IMR-90 (cell line): ENCODE data around the gene SRBD1. TPM values are rescaled to one million over a fixed set of nuclear protein-coding genes. Genes with fewer than 3 reads are reported as not detected.

Experiments
- ATAC-seq: fragments of 200-7000 bp; cut with Tn5 transposase; 2 replicates; pipeline ENCODE4 v1.9.1; 2020; ENCODE audit warnings: low read depth, mild to moderate bottlenecking, moderate library complexity
- BruUV-seq: library from RNA; stranded (reverse); fragments of 400-500 nt; replicated peaks from 2 replicates; lab custom pipeline; 2021; lab: Mats Ljungman, UMichigan
- CTCF ChIA-PET: fragments of 300-600 bp; formaldehyde crosslinking; extraction: SDS; loops from one replicate; lab custom pipeline; 2021; ENCODE audit warnings: antibody characterized with exemption; lab: Yijun Ruan, JAX
- POLR2A ChIA-PET: fragments of 300-600 bp; sonication (Branson Sonifier 250); formaldehyde crosslinking; loops from one replicate; lab custom pipeline; 2022; ENCODE audit warnings: antibody characterized with exemption; ENCODE audit not compliant: unreplicated experiment; lab: Charles Lee
- DNase-seq: peaks from one replicate; pipeline ENCODE4 v3.0.0; 2013
- H2AFZ ChIP-seq: replicated peaks from 2 replicates; pipeline ENCODE3; 2013; ENCODE audit warnings: low read length, mild to moderate bottlenecking; ENCODE audit not compliant: poor library complexity
- H2AK5ac ChIP-seq: 2 replicates; pipeline ENCODE4 v1.6.1; 2013; ENCODE audit warnings: low read depth, low read length, inconsistent platforms
- H2AK9ac ChIP-seq: replicated peaks from 2 replicates; pipeline ENCODE3; 2013; ENCODE audit warnings: mild to moderate bottlenecking, low read depth, low read length, moderate library complexity; ENCODE audit not compliant: poor library complexity
- H2BK120ac ChIP-seq: 2 replicates; pipeline ENCODE4 v1.6.1; 2013; ENCODE audit warnings: low read depth, low read length, inconsistent platforms
- H2BK15ac ChIP-seq: 3 replicates; pipeline ENCODE4 v1.6.1; 2013; ENCODE audit warnings: low read depth, low read length, inconsistent platforms
- H2BK20ac ChIP-seq: 2 replicates; pipeline ENCODE4 v1.6.1; 2013; ENCODE audit warnings: low read depth, mild to moderate bottlenecking, inconsistent platforms, low read length, moderate library complexity
- H2BK5ac ChIP-seq: 2 replicates; pipeline ENCODE4 v1.6.1; 2013; ENCODE audit warnings: mild to moderate bottlenecking, low read depth, low read length, inconsistent platforms; ENCODE audit not compliant: poor library complexity, severe bottlenecking
- H3K14ac ChIP-seq: replicated peaks from 2 replicates; pipeline ENCODE4 v1.6.1; 2013; ENCODE audit warnings: low read depth, low read length, inconsistent platforms
- H3K18ac ChIP-seq: 2 replicates; pipeline ENCODE4 v1.6.1; 2013; ENCODE audit warnings: low read depth, low read length, control low read depth
- H3K23ac ChIP-seq: 2 replicates; pipeline ENCODE4 v1.6.1; 2013; ENCODE audit warnings: low read depth, low read length, inconsistent platforms
- H3K27ac ChIP-seq: 2 replicates; pipeline ENCODE4 v1.5.1; 2013; ENCODE audit warnings: mild to moderate bottlenecking, control low read depth, low read length; ENCODE audit not compliant: insufficient read depth
- H3K27me3 ChIP-seq: 2 replicates; pipeline ENCODE4 v1.6.1; 2013; ENCODE audit warnings: low read length; ENCODE audit not compliant: control insufficient read depth, insufficient read depth
- H3K36me3 ChIP-seq: 2 replicates; pipeline ENCODE4 v1.6.1; 2013; ENCODE audit warnings: low read length, mixed read lengths; ENCODE audit not compliant: control insufficient read depth, insufficient read depth
- H3K4ac ChIP-seq: 2 replicates; pipeline ENCODE4 v1.6.1; 2013; ENCODE audit warnings: low read depth, low read length, inconsistent platforms
- H3K4me1 ChIP-seq: 2 replicates; pipeline ENCODE4 v1.6.1; 2013; ENCODE audit warnings: low read length, mixed read lengths; ENCODE audit not compliant: control insufficient read depth, insufficient read depth
- H3K4me2 ChIP-seq: 2 replicates; pipeline ENCODE4 v1.6.1; 2013; ENCODE audit warnings: low read depth, mild to moderate bottlenecking, control low read depth, low read length, moderate library complexity
- H3K4me3 ChIP-seq: 2 replicates; pipeline ENCODE4 v1.5.1; 2013; ENCODE audit warnings: low read depth, mild to moderate bottlenecking, control low read depth, low read length, moderate library complexity; ENCODE audit not compliant: insufficient read depth
- H3K56ac ChIP-seq: 2 replicates; pipeline ENCODE4 v1.6.1; 2013; ENCODE audit warnings: low read length, inconsistent platforms; ENCODE audit not compliant: insufficient read depth; ENCODE audit errors: extremely low read depth
- H3K79me1 ChIP-seq, 2 experiments: 2 replicates each; pipeline ENCODE4 v1.6.1; 2013; ENCODE audit warnings: low read length in 2 of 2, inconsistent platforms in 1 of 2, low read depth in 1 of 2
- H3K9ac ChIP-seq: 2 replicates; pipeline ENCODE4 v1.6.1; 2013; ENCODE audit warnings: low read depth, low read length, control low read depth
- H3K9me1 ChIP-seq: 2 replicates; pipeline ENCODE4 v1.6.1; 2013; ENCODE audit warnings: low read length, inconsistent platforms; ENCODE audit not compliant: insufficient read depth
- H3K9me3 ChIP-seq: 2 replicates; pipeline ENCODE4 v1.6.1; 2013; ENCODE audit warnings: low read length; ENCODE audit not compliant: control insufficient read depth, insufficient read depth
- H4K20me1 ChIP-seq: 2 replicates; pipeline ENCODE4 v1.6.1; 2013; ENCODE audit warnings: low read length, inconsistent platforms; ENCODE audit not compliant: insufficient read depth
- H4K5ac ChIP-seq: 2 replicates; pipeline ENCODE4 v1.6.1; 2013; ENCODE audit warnings: mild to moderate bottlenecking, low read depth, low read length, control low read depth
- H4K8ac ChIP-seq, 2 experiments: 2 replicates each; pipeline ENCODE4 v1.6.1; 2013; ENCODE audit warnings: low read depth in 2 of 2, low read length in 2 of 2, control low read depth in 1 of 2, inconsistent platforms in 1 of 2
- H4K91ac ChIP-seq: 2 replicates; pipeline ENCODE4 v1.6.1; 2013; ENCODE audit warnings: low read depth, low read length, inconsistent platforms; ENCODE audit not compliant: insufficient read depth
- MAFK ChIP-seq: IDR thresholded peaks from 2 replicates; pipeline ENCODE4 v1.6.1; 2012; ENCODE audit warnings: low read depth, low read length, improper control_type of control experiment
- MAZ ChIP-seq: IDR thresholded peaks from 2 replicates; pipeline ENCODE4 v1.6.1; 2012; ENCODE audit warnings: low read depth, mild to moderate bottlenecking, low read length, improper control_type of control experiment, moderate library complexity, borderline replicate concordance
- NFE2L2 ChIP-seq: fragments of 150-350 bp; IDR thresholded peaks from 2 replicates; pipeline ENCODE4 v1.6.1; 2016; ENCODE audit warnings: low read depth, mild to moderate bottlenecking, low read length
- WGBS, 2 experiments: methylation state at CpG; one replicate each; pipeline versions ENCODE4 v1.1.5 to v1.1.7; 2013; ENCODE audit warnings: missing lambda C conversion rate in 2 of 2; ENCODE audit not compliant: insufficient read length in 1 of 2; ENCODE audit errors: extremely low coverage in 2 of 2; 5-methylcytosine and 5-hydroxymethylcytosine counted together
- dilution Hi-C: fragments of 300-500 bp; cut with HindIII; formaldehyde crosslinking; loops from one replicate; pipeline ENCODE4 v1.14.3; 2018; ENCODE audit warnings: low sequenced_read_pairs; ENCODE audit not compliant: unreplicated experiment
- in situ Hi-C: fragments of 300-500 bp; cut with MboI; formaldehyde crosslinking; loops from 3 replicates; pipeline ENCODE4 v1.14.3; 2019; ENCODE audit warnings: low sequenced_read_pairs, inconsistent platforms, mixed read lengths
- intact Hi-C: fragments of 100-400 bp; cut with micrococcal nuclease; formaldehyde crosslinking; loops from 2 replicates; pipeline ENCODE4 v1.10.0; 2022
- polyA plus RNA-seq, 3 experiments: library from polyadenylated mRNA; depleted of rRNA; stranded (reverse); fragments of >200 nt; gene quantifications; 2 replicates each; pipeline ENCODE4 v1.2.3, GENCODE V29; 2012; ENCODE audit warnings: low replicate concordance in 1 of 3
- total RNA-seq: library from RNA; depleted of rRNA; stranded (reverse); fragments of >200 nt; gene quantifications from 2 replicates; pipeline ENCODE4 v1.2.3, GENCODE V29; 2012

SRBD1 gene
- total and polyA plus RNA-seq, 2 of the 4 experiments (the other 2 are of a cell fraction), result 3.5 to 14.7 TPM

DNA sequence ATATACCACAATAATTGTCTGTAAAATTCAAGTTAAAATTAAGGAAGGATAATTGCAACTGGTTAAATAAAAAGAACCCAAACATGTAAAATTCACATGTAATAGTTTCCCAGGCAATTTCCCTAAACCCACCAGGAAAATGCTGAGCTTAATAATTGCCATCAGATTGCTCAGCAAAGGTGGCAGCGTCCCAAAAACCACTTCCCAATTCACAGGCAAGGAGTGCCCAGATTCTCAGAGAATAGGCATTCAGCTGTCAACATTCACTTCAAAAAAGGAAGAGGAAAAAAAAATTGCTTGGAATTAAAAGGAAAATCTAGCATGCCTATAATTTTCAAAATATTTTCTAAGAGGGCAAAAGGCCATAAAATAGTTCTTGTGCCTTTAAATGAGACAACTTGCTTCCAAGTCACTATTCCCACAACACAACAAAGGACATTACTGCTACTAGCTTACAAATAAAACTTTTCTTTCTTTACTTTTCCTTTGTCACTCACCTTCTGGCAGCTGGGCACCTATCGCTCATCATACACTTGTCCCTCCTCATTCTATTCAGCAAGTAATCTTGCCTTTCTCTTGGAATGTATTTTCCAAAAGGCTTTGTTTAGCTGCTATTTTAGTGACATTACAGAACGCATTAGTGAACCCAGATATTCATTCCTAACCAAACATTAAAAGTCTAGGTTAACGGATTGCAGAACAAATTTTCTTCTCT lies 15.2 kb downstream of the SRBD1 start:
- H4K5ac ChIP-seq, result no peak overlapping the region
- H3K36me3 ChIP-seq, result peaks cover 11% of the 10 kb centered on the region
- H3K4me2 ChIP-seq, result no peak overlapping the region
- no peaks in the 10 kb centered on the region for H4K20me1 ChIP-seq
- H4K8ac ChIP-seq, result no peak overlapping the region
- H2BK15ac ChIP-seq, result no peak overlapping the region
- no peak overlapping the region for H2BK5ac ChIP-seq
- H4K91ac ChIP-seq, result no peak overlapping the region
- CTCF ChIA-PET, result interaction anchor here (0.5 to 0.9 kb wide), 2 partner anchors 15 to 19 kb away, joined by 3 read pairs; partner anchors contain the start of gene SRBD1
- peaks cover 3 to 13% of the 10 kb centered on the region in 2 experiments; a peak in 3 of 4 replicates for H3K79me1 ChIP-seq
- no peaks in the 10 kb centered on the region for H3K9me3 ChIP-seq
- no TSS peak for BruUV-seq
- no peak overlapping the region for H3K9ac ChIP-seq
- no peak overlapping the region for H3K4ac ChIP-seq
- H2AFZ ChIP-seq, result no peak overlapping the region
- H3K4me1 ChIP-seq, result no peaks in the 10 kb centered on the region
- dilution Hi-C loops, result no loop called here
- in situ Hi-C loops, result no loop called here
- H2AK9ac ChIP-seq, result no peak overlapping the region
- no CpG with 5 or more reads among the region's 4 CpGs for WGBS, 2 experiments
- POLR2A ChIA-PET, result no interaction called here
- H3K18ac ChIP-seq, result no peak overlapping the region
- no peak overlapping the region for H3K56ac ChIP-seq
- H3K27ac ChIP-seq, result no peak overlapping the region
- ATAC-seq (no peak), DNase-seq (peak; percentile 65)
- no peaks in the 10 kb centered on the region for H3K27me3 ChIP-seq
- no peak overlapping the region for H2BK20ac ChIP-seq
- no peak overlapping the region for H2AK5ac ChIP-seq
- no peak overlapping the region for H3K23ac ChIP-seq
- no peak overlapping the region for H2BK120ac ChIP-seq
- H3K4me3 ChIP-seq, result no peak overlapping the region
- no peak overlapping the region for H3K14ac ChIP-seq
- TF ChIP-seq MAFK (peak; percentile 29; the same call in 1 of the 2 replicates), NFE2L2 (no peak), MAZ (no peak)
- H3K9me1 ChIP-seq, result no peaks in the 10 kb centered on the region; the same call in 1 of the 2 replicates
- intact Hi-C loops, result no loop called here
